SIG-M5 treated with dmso at 0.1 percent for 504 hours (cell line): ENCODE data around the gene URAD.

Experiments
- DNase-seq: peaks from one replicate; lab custom pipeline; 2025; ENCODE audit not compliant: unreplicated experiment; lab: John Stamatoyannopoulos, UW

The URAD gene

GRCh38 chr13:28001049-28001448 is 12.6 kb upstream of the URAD start:
- no peak for DNase-seq

GRCh38 chr13:28000567-28000966 is 12.1 kb upstream of the URAD start:
- no peak for DNase-seq

GRCh38 chr13:27997904-27998522 is 9.5 kb upstream of the URAD start:
- peak; percentile 74 for DNase-seq

- no peak for DNase-seq
These were observed 3.4 kb upstream of the URAD start for GRCh38 chr13:27991881-27992280.

GRCh38 chr13:27985600-27985999 is 2.9 kb downstream of the URAD start:
- no peak for DNase-seq

- no peak for DNase-seq
These were observed 6.1 kb downstream of the URAD start for GRCh38 chr13:27982361-27982760.

GRCh38 chr13:27981006-27981708 is 7.3 kb downstream of the URAD start:
- no peak for DNase-seq

- no peak for DNase-seq
These were observed 8.1 kb downstream of the URAD start for GRCh38 chr13:27980280-27980998.

GRCh38 chr13:27979765-27980279 is 8.7 kb downstream of the URAD start:
- DNase-seq = no peak

- no peak for DNase-seq
These were observed 9.4 kb downstream of the URAD start for GRCh38 chr13:27979001-27979643.

GRCh38 chr13:27978301-27978968 is 10.1 kb downstream of the URAD start:
- no peak for DNase-seq

- DNase-seq = no peak
These were observed 10.8 kb downstream of the URAD start for GRCh38 chr13:27977476-27978300.

- no peak for DNase-seq
These were observed 12.0 kb downstream of the URAD start for GRCh38 chr13:27976362-27977091.

GRCh38 chr13:27975564-27976361 is 12.7 kb downstream of the URAD start:
- no peak for DNase-seq

GRCh38 chr13:27973961-27974662 is 14.4 kb downstream of the URAD start:
- DNase-seq = no peak

- DNase-seq = no peak
These were observed 15.2 kb downstream of the URAD start for GRCh38 chr13:27973291-27973690.

GRCh38 chr13:27972478-27972820 is 16.0 kb downstream of the URAD start:
- DNase-seq = no peak
